Upper lobe of left lung (tissue), 4 donors: ENCODE results near the gene ATP8B3.

ENCODE experiments used
- EP300 ChIP-seq, 4 donors: sonication (generic); formaldehyde crosslinking; IDR thresholded peaks; one replicate each; pipeline ENCODE4 v1.5.1; 2017; ENCODE audit warnings: antibody characterized with exemption in 4 of 4, control low read depth in 2 of 4
- POLR2A ChIP-seq, 4 donors: fragments of 450-650 bp; IDR thresholded peaks; one replicate each; pipeline ENCODE4 v1.5.1; 2016 to 2017; ENCODE audit warnings: antibody characterized with exemption in 4 of 4, mild to moderate bottlenecking in 2 of 4

GRCh38 chr19:1818549-1819195, 6.6 kb upstream of the ATP8B3 start:
- TF ChIP-seq POLR2A (IDR thresholded peaks at IDR 0.05) (no peak), EP300 (IDR thresholded peaks at IDR 0.05) (no peak)
